ENCODE data around the gene RHBG. TPM values are rescaled to one million over a fixed set of nuclear protein-coding genes. Genes with fewer than 3 reads are reported as not detected.

RHBG gene
- total and polyA plus RNA-seq, 2 of the 4 experiments (the other 2 are of a cell fraction): not detected

- no peak overlapping the region for H3K18ac ChIP-seq (ENCODE audit: low read depth, low read length)
- no peak overlapping the region for H4K5ac ChIP-seq (ENCODE audit: low read depth, low read length)
- peaks cover 3% of the 10 kb centered on the region for H3K9me3 ChIP-seq (ENCODE audit: control insufficient read depth, insufficient read depth, low read length)
- no peaks in the 10 kb centered on the region for H3K36me3 ChIP-seq (ENCODE audit: control insufficient read depth, insufficient read depth, low read length)
- no peak overlapping the region for H4K8ac ChIP-seq (ENCODE audit: low read depth in 2 of 2, low read length in 2 of 2)
- intact Hi-C loops (cut with micrococcal nuclease) (no loop called here), dilution Hi-C loops (cut with HindIII; ENCODE audit: low sequenced_read_pairs, unreplicated experiment) (no loop called here), in situ Hi-C loops (cut with MboI; ENCODE audit: low sequenced_read_pairs) (no loop called here)
- H3K79me1 ChIP-seq (ENCODE audit: low read depth in 1 of 2, low read length in 2 of 2): no peaks in the 10 kb centered on the region
- H4K20me1 ChIP-seq (ENCODE audit: insufficient read depth, low read length): peaks cover 18% of the 10 kb centered on the region; the same call in 1 of the 2 replicates
- ATAC-seq (ENCODE audit: low read depth) (no peak), DNase-seq (no peak)
- no CpG with 5 or more reads among the region's 1 CpG for WGBS, 2 experiments (ENCODE audit: extremely low coverage in 2 of 2, insufficient read length in 1 of 2)
- H3K4me2 ChIP-seq (ENCODE audit: low read depth, low read length): no peak overlapping the region
- peaks cover 93% of the 10 kb centered on the region for H3K27me3 ChIP-seq (ENCODE audit: control insufficient read depth, insufficient read depth, low read length)
- H2BK120ac ChIP-seq (ENCODE audit: low read depth, low read length): no peak overlapping the region
- no peak overlapping the region for H2AK9ac ChIP-seq (replicated peaks; ENCODE audit: low read depth, low read length, poor library complexity)
- H3K4me1 ChIP-seq (ENCODE audit: control insufficient read depth, insufficient read depth, low read length): no peaks in the 10 kb centered on the region
- TF ChIP-seq RAD21 (IDR thresholded peaks at IDR 0.05; ENCODE audit: low read length): no peak
- TF ChIP-seq CHD1 (IDR thresholded peaks at IDR 0.05; ENCODE audit: low read depth, low read length): no peak
- no peak for TF ChIP-seq CEBPB (IDR thresholded peaks at IDR 0.05; ENCODE audit: low read depth, low read length)
- TF ChIP-seq MAZ (IDR thresholded peaks at IDR 0.05; ENCODE audit: borderline replicate concordance, low read depth, low read length): no peak
- no peak for TF ChIP-seq FOS (IDR thresholded peaks at IDR 0.05; ENCODE audit: low read depth, low read length)
- no peak for TF ChIP-seq BHLHE40 (IDR thresholded peaks at IDR 0.05; ENCODE audit: low read depth, low read length)
- TF ChIP-seq SMC3 (IDR thresholded peaks at IDR 0.05; ENCODE audit: low read depth, low read length): no peak
- TF ChIP-seq NFE2L2 (IDR thresholded peaks at IDR 0.05; ENCODE audit: low read depth, low read length): no peak
- no peak for TF ChIP-seq USF2 (IDR thresholded peaks at IDR 0.05; ENCODE audit: low read depth, low read length)
- TF ChIP-seq CTCF (conservative IDR thresholded peaks at IDR 0.05; ENCODE audit: low read depth, low read length): no peak
- TF ChIP-seq MXI1 (IDR thresholded peaks at IDR 0.05; ENCODE audit: borderline replicate concordance, low read depth, low read length): no peak
- no peak for TF ChIP-seq ELK1 (IDR thresholded peaks at IDR 0.05; ENCODE audit: borderline replicate concordance, low read depth, low read length)
- CTCF ChIA-PET: interaction anchor here (1.9 kb wide), 1 partner anchor 13 kb away, joined by 6 read pairs; no protein-coding TSS in a partner anchor
- H3K9ac ChIP-seq (ENCODE audit: low read depth, low read length): no peak overlapping the region
- H2BK15ac ChIP-seq (ENCODE audit: low read depth, low read length): no peak overlapping the region
- no peak overlapping the region for H2BK20ac ChIP-seq (ENCODE audit: low read depth, low read length)
- no peak overlapping the region for H2BK5ac ChIP-seq (ENCODE audit: low read depth, low read length, poor library complexity, severe bottlenecking)
- no peak overlapping the region for H3K4me3 ChIP-seq (ENCODE audit: insufficient read depth, low read depth, low read length)
- BruUV-seq (replicated peaks): no TSS peak
- no peak overlapping the region for H3K23ac ChIP-seq (ENCODE audit: low read depth, low read length)
- H2AK5ac ChIP-seq (ENCODE audit: low read depth, low read length): no peak overlapping the region
- no peak overlapping the region for H3K56ac ChIP-seq (ENCODE audit: extremely low read depth, insufficient read depth, low read length)
- H4K91ac ChIP-seq (ENCODE audit: insufficient read depth, low read depth, low read length): no peak overlapping the region
- no peak overlapping the region for H3K4ac ChIP-seq (ENCODE audit: low read depth, low read length)
- 0 out of 2 replicates have a peak, but pooled peaks cover 4% of the 10 kb centered on the region for H3K9me1 ChIP-seq (ENCODE audit: insufficient read depth, low read length)
- no peak overlapping the region for H3K27ac ChIP-seq (ENCODE audit: insufficient read depth, low read length)
- H3K14ac ChIP-seq (replicated peaks; ENCODE audit: low read depth, low read length): no peak overlapping the region
- POLR2A ChIA-PET (ENCODE audit: unreplicated experiment): no interaction called here
- H2AFZ ChIP-seq (replicated peaks; ENCODE audit: low read length, poor library complexity): no peak overlapping the region
Observed at GRCh38 chr1:156433602-156434001, 64.6 kb downstream of the RHBG start.

Measured in IMR-90 (cell line).